ENCODE data around the gene KLF17. TPM values are rescaled to one million over a fixed set of nuclear protein-coding genes. Genes with fewer than 3 reads are reported as not detected.

KLF17 gene
- 0.08 TPM in 1 of 2 replicates, not detected in the other for total RNA-seq
- not detected in 2 replicates for polyA plus RNA-seq

- H3K9me3 ChIP-seq (ENCODE audit: low read depth): no peaks in the 10 kb centered on the region
- no peaks in the 10 kb centered on the region for H3K79me2 ChIP-seq
- no peak within 1 kb of the TSS for H3K27ac ChIP-seq
- WGBS (ENCODE audit: low lambda C conversion rate, missing lambda C conversion rate): 93% methylated on average over 19 of the region's 25 CpGs
- no peaks in the 10 kb centered on the region for H4K20me1 ChIP-seq (ENCODE audit: insufficient read depth, poor library complexity, severe bottlenecking)
- no peaks in the 10 kb centered on the region for H3K4me1 ChIP-seq (ENCODE audit: insufficient read depth)
- no peak within 1 kb of the TSS for H3K4me3 ChIP-seq
- no peak within 1 kb of the TSS for H3K4me2 ChIP-seq
- DNase-seq (ENCODE audit: low spot score): no peak
- H3K9me2 ChIP-seq (replicated peaks; ENCODE audit: insufficient read depth): no peaks in the 10 kb centered on the region
- no peaks in the 10 kb centered on the region for H3K27me3 ChIP-seq
- H2AFZ ChIP-seq: no peak within 1 kb of the TSS
- TF ChIP-seq CTCF (IDR thresholded peaks at IDR 0.05; ENCODE audit: poor library complexity): no peak
- H3K36me3 ChIP-seq (replicated peaks; ENCODE audit: insufficient read depth, low read depth): no peaks in the 10 kb centered on the region
Measured at GRCh38 chr1:44118682-44119081, at the start of gene KLF17. Gene KLF17, plus strand, starts transcription at chr1:44118821. Its CDS starts 87 bp downstream, at chr1:44118908.

- Histone ChIP-seq H3K9me3 (ENCODE audit: low read depth) (no peaks in the 10 kb centered on the region), H3K36me3 (replicated peaks; ENCODE audit: insufficient read depth, low read depth) (no peaks in the 10 kb centered on the region), H3K4me1 (ENCODE audit: insufficient read depth) (peaks cover 3% of the 10 kb centered on the region), H3K4me3 (no peak overlapping the region), H4K20me1 (ENCODE audit: insufficient read depth, poor library complexity, severe bottlenecking) (no peaks in the 10 kb centered on the region), H3K9me2 (replicated peaks; ENCODE audit: insufficient read depth) (no peaks in the 10 kb centered on the region), H3K4me2 (no peak overlapping the region), H3K79me2 (no peaks in the 10 kb centered on the region), H2AFZ (no peak overlapping the region), H3K27me3 (no peaks in the 10 kb centered on the region), H3K27ac (no peak overlapping the region)
- DNase-seq (ENCODE audit: low spot score): no peak
- 68% methylated on average over 3 of the region's 3 CpGs for WGBS (ENCODE audit: low lambda C conversion rate, missing lambda C conversion rate)
- no peak for TF ChIP-seq EZH2 (IDR thresholded peaks at IDR 0.05; ENCODE audit: borderline replicate concordance)
- no peak for TF ChIP-seq CTCF (IDR thresholded peaks at IDR 0.05; ENCODE audit: poor library complexity)
- TF ChIP-seq EZH2phosphoT487 (IDR thresholded peaks at IDR 0.05; ENCODE audit: low read depth, severe bottlenecking, unreplicated experiment): no peak
Measured at GRCh38 chr1:44071461-44071860, 47.2 kb upstream of the KLF17 start.

- no peak overlapping the region for H2AFZ ChIP-seq
- H3K36me3 ChIP-seq (replicated peaks; ENCODE audit: insufficient read depth, low read depth): no peaks in the 10 kb centered on the region
- no peak overlapping the region for H3K27ac ChIP-seq
- no peak for DNase-seq (ENCODE audit: low spot score)
- H3K4me3 ChIP-seq: no peak overlapping the region
- H3K9me3 ChIP-seq (ENCODE audit: low read depth): no peaks in the 10 kb centered on the region
- H3K79me2 ChIP-seq: no peaks in the 10 kb centered on the region
- H4K20me1 ChIP-seq (ENCODE audit: insufficient read depth, poor library complexity, severe bottlenecking): no peaks in the 10 kb centered on the region
- no peak overlapping the region for H3K4me2 ChIP-seq
- H3K4me1 ChIP-seq (ENCODE audit: insufficient read depth): peaks cover 3% of the 10 kb centered on the region
- no peaks in the 10 kb centered on the region for H3K27me3 ChIP-seq
- H3K9me2 ChIP-seq (replicated peaks; ENCODE audit: insufficient read depth): no peaks in the 10 kb centered on the region
- no peak for TF ChIP-seq EZH2 (IDR thresholded peaks at IDR 0.05; ENCODE audit: borderline replicate concordance)
- no peak for TF ChIP-seq CTCF (IDR thresholded peaks at IDR 0.05; ENCODE audit: poor library complexity)
- no peak for TF ChIP-seq EZH2phosphoT487 (IDR thresholded peaks at IDR 0.05; ENCODE audit: low read depth, severe bottlenecking, unreplicated experiment)
Measured at GRCh38 chr1:44072204-44072603, 46.4 kb upstream of the KLF17 start.

GRCh38 chr1:44072821-44073220 is 45.8 kb upstream of the KLF17 start:
- H3K27ac ChIP-seq: no peak overlapping the region
- no peaks in the 10 kb centered on the region for H4K20me1 ChIP-seq (ENCODE audit: insufficient read depth, poor library complexity, severe bottlenecking)
- TF ChIP-seq EZH2 (IDR thresholded peaks at IDR 0.05; ENCODE audit: borderline replicate concordance) (no peak), EZH2phosphoT487 (IDR thresholded peaks at IDR 0.05; ENCODE audit: low read depth, severe bottlenecking, unreplicated experiment) (no peak), CTCF (IDR thresholded peaks at IDR 0.05; ENCODE audit: poor library complexity) (no peak)
- H3K9me2 ChIP-seq (replicated peaks; ENCODE audit: insufficient read depth): no peaks in the 10 kb centered on the region
- no peaks in the 10 kb centered on the region for H3K27me3 ChIP-seq
- no peak overlapping the region for H3K4me2 ChIP-seq
- no peaks in the 10 kb centered on the region for H3K36me3 ChIP-seq (replicated peaks; ENCODE audit: insufficient read depth, low read depth)
- no peak overlapping the region for H2AFZ ChIP-seq
- DNase-seq (ENCODE audit: low spot score): no peak
- no peaks in the 10 kb centered on the region for H3K79me2 ChIP-seq
- peaks cover 3% of the 10 kb centered on the region for H3K4me1 ChIP-seq (ENCODE audit: insufficient read depth)
- no peaks in the 10 kb centered on the region for H3K9me3 ChIP-seq (ENCODE audit: low read depth)
- WGBS (ENCODE audit: low lambda C conversion rate, missing lambda C conversion rate): 91% methylated on average over 2 of the region's 2 CpGs
- no peak overlapping the region for H3K4me3 ChIP-seq

All from hepatocyte (in vitro differentiated cells).